ENCODE data around the gene CDYL. TPM values are rescaled to one million over a fixed set of nuclear protein-coding genes. Genes with fewer than 3 reads are reported as not detected.

Gene CDYL
- total and polyA plus RNA-seq, 12 donors = 4.1 to 39.9 (median 33.2) TPM

GRCh38 chr6:4759997-4760396 is 16.2 kb upstream of the CDYL start:
- DNase-seq (no peak), ATAC-seq (peak in 1 of 8 donors; percentile 53)
- no peak overlapping the region for H3K27ac ChIP-seq
- no peaks in the 10 kb centered on the region for H3K4me1 ChIP-seq
- H3K4me3 ChIP-seq = no peak overlapping the region
- H3K9me3 ChIP-seq = peaks cover 0 to 35% (median 11%) of the 10 kb centered on the region in 11 donors
- no peaks in the 10 kb centered on the region for H3K36me3 ChIP-seq
- 51 to 61% methylated on average over 1 of the region's 1 CpG for WGBS, 2 donors
- intact Hi-C loops (cut with DNase I) = no loop called here
- no peaks in the 10 kb centered on the region for H3K27me3 ChIP-seq
- TF ChIP-seq CTCF (IDR thresholded peaks at IDR 0.05) = no peak

- Histone ChIP-seq H3K36me3 (no peaks in the 10 kb centered on the region), H3K9me3 (peaks cover 0 to 41% (median 11%) of the 10 kb centered on the region in 11 donors), H3K4me3 (no peak overlapping the region), H3K27me3 (no peaks in the 10 kb centered on the region), H3K27ac (no peak overlapping the region), H3K4me1 (no peaks in the 10 kb centered on the region)
- no peak for TF ChIP-seq CTCF (IDR thresholded peaks at IDR 0.05)
- DNase-seq = no peak
- no peak for ATAC-seq
- intact Hi-C loops (cut with DNase I) = no loop called here
- WGBS, 2 donors = 62 to 75% methylated on average over 3 of the region's 3 CpGs
Measured at GRCh38 chr6:4760773-4761172, 15.4 kb upstream of the CDYL start.

- H3K4me3 ChIP-seq = no peak overlapping the region
- intact Hi-C loops (cut with DNase I) = no loop called here
- H3K4me1 ChIP-seq = no peaks in the 10 kb centered on the region
- no peak for TF ChIP-seq CTCF (IDR thresholded peaks at IDR 0.05)
- H3K36me3 ChIP-seq = no peaks in the 10 kb centered on the region
- no peak for ATAC-seq
- DNase-seq = no peak
- H3K27ac ChIP-seq = no peak overlapping the region
- peaks cover 0 to 44% (median 11%) of the 10 kb centered on the region in 11 donors for H3K9me3 ChIP-seq
- no peaks in the 10 kb centered on the region for H3K27me3 ChIP-seq
Measured at GRCh38 chr6:4762294-4762693, 13.9 kb upstream of the CDYL start.

GRCh38 chr6:4763921-4764320 is 12.3 kb upstream of the CDYL start:
- intact Hi-C loops (cut with DNase I) = no loop called here
- no peak for DNase-seq
- H3K27me3 ChIP-seq = no peaks in the 10 kb centered on the region
- no peak overlapping the region for H3K4me3 ChIP-seq
- H3K36me3 ChIP-seq = no peaks in the 10 kb centered on the region
- ATAC-seq = no peak
- no peak overlapping the region for H3K27ac ChIP-seq
- no peak for TF ChIP-seq CTCF (IDR thresholded peaks at IDR 0.05)
- 91 to 98% methylated on average over 1 of the region's 1 CpG for WGBS, 2 donors
- peaks cover 0 to 44% (median 11%) of the 10 kb centered on the region in 11 donors for H3K9me3 ChIP-seq
- H3K4me1 ChIP-seq = no peaks in the 10 kb centered on the region

Measured in heart right ventricle (tissue), 16 donors.